Panc1 (cell line): ENCODE measurements around the gene ISOC2. TPM values are rescaled to one million over a fixed set of nuclear protein-coding genes. Genes with fewer than 3 reads are reported as not detected.

Experiments
- ATAC-seq: fragments of 200-7000 bp; cut with Tn5 transposase; 2 replicates; pipeline ENCODE4 v1.9.1; 2020; ENCODE audit warnings: mild to moderate bottlenecking, moderate library complexity
- BruUV-seq: library from RNA; stranded (reverse); fragments of 400-500 nt; replicated peaks from 2 replicates; lab custom pipeline; 2021; lab: Mats Ljungman, UMichigan
- CTCF ChIA-PET: fragments of 300-600 bp; sonication (Branson Sonifier 250); formaldehyde crosslinking; loops from one replicate; lab custom pipeline; 2022; ENCODE audit warnings: antibody characterized with exemption; lab: Charles Lee
- POLR2A ChIA-PET: fragments of 300-600 bp; sonication (Branson Sonifier 250); formaldehyde crosslinking; loops from one replicate; lab custom pipeline; 2022; ENCODE audit warnings: antibody characterized with exemption; lab: Charles Lee
- DNase-seq: peaks from one replicate; pipeline ENCODE4 v3.0.0-alpha.2; 2010; ENCODE audit warnings: low read depth, low spot score
- H3K27ac ChIP-seq: 2 replicates; pipeline ENCODE4 v1.5.1; 2011; ENCODE audit warnings: mild to moderate bottlenecking, low read length, inconsistent platforms
- H3K27me3 ChIP-seq: fragments of 200-500 bp; sonication (Bioruptor generic); 2 replicates; pipeline ENCODE4 v1.6.0; 2014; ENCODE audit warnings: low read length, inconsistent platforms; ENCODE audit not compliant: control insufficient read depth, insufficient read depth
- H3K36me3 ChIP-seq: fragments of 200-500 bp; sonication (Bioruptor generic); 2 replicates; pipeline ENCODE4 v1.5.1; 2014; ENCODE audit warnings: inconsistent platforms, mild to moderate bottlenecking, low read length, moderate library complexity; ENCODE audit not compliant: control insufficient read depth, insufficient read depth
- H3K4me1 ChIP-seq: 2 replicates; pipeline ENCODE4 v1.5.1; 2011; ENCODE audit warnings: inconsistent platforms, mild to moderate bottlenecking, low read length, moderate library complexity; ENCODE audit not compliant: control insufficient read depth, insufficient read depth
- H3K4me3 ChIP-seq, 2 experiments: 2 replicates each; pipeline ENCODE4 v1.5.1; 2011 to 2012; ENCODE audit warnings: low read depth in 2 of 2, low read length in 2 of 2, mild to moderate bottlenecking in 2 of 2, inconsistent platforms in 1 of 2, moderate library complexity in 1 of 2
- H3K9me3 ChIP-seq: fragments of 200-500 bp; sonication (Bioruptor generic); 2 replicates; pipeline ENCODE4 v1.5.1; 2014; ENCODE audit warnings: low read depth, mild to moderate bottlenecking, inconsistent platforms, low read length, moderate library complexity; ENCODE audit not compliant: control insufficient read depth, insufficient read depth
- POLR2AphosphoS5 ChIP-seq: IDR thresholded peaks from 2 replicates; pipeline ENCODE4 v1.6.1; 2012; ENCODE audit warnings: mild to moderate bottlenecking, low read depth, low read length, moderate library complexity
- SIN3A ChIP-seq: IDR thresholded peaks from 2 replicates; pipeline ENCODE4 v1.6.1; 2012; ENCODE audit warnings: low read depth, mild to moderate bottlenecking, low read length, moderate library complexity, borderline replicate concordance; ENCODE audit not compliant: insufficient read depth
- TCF7L2 ChIP-seq: IDR thresholded peaks from 2 replicates; pipeline ENCODE4 v1.6.1; 2011; ENCODE audit warnings: mild to moderate bottlenecking, low read depth, low read length, inconsistent platforms
- in situ Hi-C: cut with HindIII; loops from 2 replicates; pipeline ENCODE4 v1.10.0; 2016; ENCODE audit warnings: low sequenced_read_pairs, low pct_unique_long_range_greater_than_20kb
- intact Hi-C: fragments of 100-400 bp; cut with micrococcal nuclease; formaldehyde crosslinking; loops from one replicate; pipeline ENCODE4 v1.10.0; 2022; ENCODE audit not compliant: unreplicated experiment
- total RNA-seq: library from RNA; stranded (reverse); gene quantifications from one replicate; pipeline ENCODE4 v1.2.1, GENCODE V29; 2021; ENCODE audit not compliant: unreplicated experiment
- TF ChIP-seq, protein P1 (sequence below), 2 experiments: IDR thresholded peaks; 2 replicates each; pipeline ENCODE4 v1.6.1; 2011 to 2012; ENCODE audit warnings: low read depth in 2 of 2, control low read depth in 1 of 2, low read length in 1 of 2, mild to moderate bottlenecking in 1 of 2, moderate library complexity in 1 of 2; ENCODE audit not compliant: insufficient read depth in 1 of 2
- TF ChIP-seq, protein P2 (sequence below): fragments of 450-650 bp; IDR thresholded peaks from 2 replicates; pipeline ENCODE4 v1.5.1; 2017; ENCODE audit warnings: mild to moderate bottlenecking

Gene ISOC2
- total RNA-seq, 1 experiment from 2014 or later, result 150 TPM

DNA sequence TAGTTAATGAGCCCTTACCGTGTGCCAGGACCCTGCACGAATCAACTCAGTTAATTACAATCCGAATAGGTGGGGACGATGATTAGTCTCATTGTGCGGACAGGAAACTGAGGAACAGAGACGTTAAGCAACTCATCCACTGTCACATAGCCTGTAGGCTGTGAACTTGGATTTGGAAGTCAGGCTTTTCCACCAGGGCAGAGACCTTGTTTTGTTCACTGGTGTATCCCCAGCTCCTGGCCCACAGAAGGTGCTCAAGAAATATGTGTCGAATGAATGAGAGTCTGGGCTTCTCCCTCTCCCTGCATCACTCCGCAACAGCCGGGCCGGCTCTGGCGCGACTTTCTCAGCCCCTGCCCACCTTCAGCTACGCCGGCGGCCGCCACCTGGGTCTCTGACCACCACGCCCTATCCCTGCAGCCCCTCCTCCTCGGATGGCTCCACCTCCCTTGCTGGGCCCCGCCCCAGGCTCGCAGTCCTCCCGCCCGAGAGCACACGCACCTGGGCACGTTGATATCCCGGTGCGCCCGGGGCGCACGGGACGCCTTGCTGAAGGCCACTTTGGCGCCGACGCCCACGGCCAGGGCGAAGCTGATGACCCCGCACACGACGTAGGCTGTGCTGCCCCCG lies 19.6 kb downstream of the ISOC2 start:
- TF ChIP-seq TCF7L2 (no peak), POLR2AphosphoS5 (no peak), SIN3A (no peak)
- TF ChIP-seq, protein P1, sequence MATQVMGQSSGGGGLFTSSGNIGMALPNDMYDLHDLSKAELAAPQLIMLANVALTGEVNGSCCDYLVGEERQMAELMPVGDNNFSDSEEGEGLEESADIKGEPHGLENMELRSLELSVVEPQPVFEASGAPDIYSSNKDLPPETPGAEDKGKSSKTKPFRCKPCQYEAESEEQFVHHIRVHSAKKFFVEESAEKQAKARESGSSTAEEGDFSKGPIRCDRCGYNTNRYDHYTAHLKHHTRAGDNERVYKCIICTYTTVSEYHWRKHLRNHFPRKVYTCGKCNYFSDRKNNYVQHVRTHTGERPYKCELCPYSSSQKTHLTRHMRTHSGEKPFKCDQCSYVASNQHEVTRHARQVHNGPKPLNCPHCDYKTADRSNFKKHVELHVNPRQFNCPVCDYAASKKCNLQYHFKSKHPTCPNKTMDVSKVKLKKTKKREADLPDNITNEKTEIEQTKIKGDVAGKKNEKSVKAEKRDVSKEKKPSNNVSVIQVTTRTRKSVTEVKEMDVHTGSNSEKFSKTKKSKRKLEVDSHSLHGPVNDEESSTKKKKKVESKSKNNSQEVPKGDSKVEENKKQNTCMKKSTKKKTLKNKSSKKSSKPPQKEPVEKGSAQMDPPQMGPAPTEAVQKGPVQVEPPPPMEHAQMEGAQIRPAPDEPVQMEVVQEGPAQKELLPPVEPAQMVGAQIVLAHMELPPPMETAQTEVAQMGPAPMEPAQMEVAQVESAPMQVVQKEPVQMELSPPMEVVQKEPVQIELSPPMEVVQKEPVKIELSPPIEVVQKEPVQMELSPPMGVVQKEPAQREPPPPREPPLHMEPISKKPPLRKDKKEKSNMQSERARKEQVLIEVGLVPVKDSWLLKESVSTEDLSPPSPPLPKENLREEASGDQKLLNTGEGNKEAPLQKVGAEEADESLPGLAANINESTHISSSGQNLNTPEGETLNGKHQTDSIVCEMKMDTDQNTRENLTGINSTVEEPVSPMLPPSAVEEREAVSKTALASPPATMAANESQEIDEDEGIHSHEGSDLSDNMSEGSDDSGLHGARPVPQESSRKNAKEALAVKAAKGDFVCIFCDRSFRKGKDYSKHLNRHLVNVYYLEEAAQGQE (IDR thresholded peaks at IDR 0.05; ENCODE audit: insufficient read depth in 1 of 2, low read depth in 2 of 2, low read length in 1 of 2), result no peak
- TF ChIP-seq, protein P2, sequence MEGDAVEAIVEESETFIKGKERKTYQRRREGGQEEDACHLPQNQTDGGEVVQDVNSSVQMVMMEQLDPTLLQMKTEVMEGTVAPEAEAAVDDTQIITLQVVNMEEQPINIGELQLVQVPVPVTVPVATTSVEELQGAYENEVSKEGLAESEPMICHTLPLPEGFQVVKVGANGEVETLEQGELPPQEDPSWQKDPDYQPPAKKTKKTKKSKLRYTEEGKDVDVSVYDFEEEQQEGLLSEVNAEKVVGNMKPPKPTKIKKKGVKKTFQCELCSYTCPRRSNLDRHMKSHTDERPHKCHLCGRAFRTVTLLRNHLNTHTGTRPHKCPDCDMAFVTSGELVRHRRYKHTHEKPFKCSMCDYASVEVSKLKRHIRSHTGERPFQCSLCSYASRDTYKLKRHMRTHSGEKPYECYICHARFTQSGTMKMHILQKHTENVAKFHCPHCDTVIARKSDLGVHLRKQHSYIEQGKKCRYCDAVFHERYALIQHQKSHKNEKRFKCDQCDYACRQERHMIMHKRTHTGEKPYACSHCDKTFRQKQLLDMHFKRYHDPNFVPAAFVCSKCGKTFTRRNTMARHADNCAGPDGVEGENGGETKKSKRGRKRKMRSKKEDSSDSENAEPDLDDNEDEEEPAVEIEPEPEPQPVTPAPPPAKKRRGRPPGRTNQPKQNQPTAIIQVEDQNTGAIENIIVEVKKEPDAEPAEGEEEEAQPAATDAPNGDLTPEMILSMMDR, result no peak
- Histone ChIP-seq H3K4me1 (peaks cover 5% of the 10 kb centered on the region; the same call in 1 of the 2 replicates), H3K9me3 (no peaks in the 10 kb centered on the region), H3K27ac (no peak overlapping the region), H3K36me3 (no peaks in the 10 kb centered on the region), H3K4me3 (peak overlapping the region in 1 of 2 experiments; percentile 29; a peak in 2 of 4 replicates), H3K27me3 (peaks cover 21% of the 10 kb centered on the region)
- intact Hi-C loops, result no loop called here
- no TSS peak for BruUV-seq
- POLR2A ChIA-PET, result no interaction called here
- in situ Hi-C loops, result no loop called here
- ATAC-seq (peak; percentile 37), DNase-seq (no peak)
- CTCF ChIA-PET, result no interaction called here

DNA sequence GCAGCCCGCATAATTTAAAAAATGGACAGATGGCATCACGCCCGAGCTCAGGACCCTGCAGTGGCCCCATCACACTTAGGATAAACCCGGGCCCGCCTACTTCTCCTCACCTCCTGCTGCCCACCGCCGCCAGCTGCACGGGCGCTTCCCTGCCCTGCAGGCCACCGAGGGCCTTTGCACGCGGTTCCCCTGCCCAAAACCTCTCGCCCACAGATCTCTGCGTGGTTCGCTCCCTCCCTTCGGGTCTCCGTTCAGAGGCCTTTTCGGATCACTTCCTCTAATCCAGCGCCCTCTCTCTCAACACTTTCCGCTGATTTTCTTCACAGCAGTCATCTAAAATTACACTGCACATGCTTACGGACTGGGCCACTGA lies 20.1 kb downstream of the ISOC2 start:
- no TSS peak for BruUV-seq
- Histone ChIP-seq H3K27ac (no peak overlapping the region), H3K36me3 (no peaks in the 10 kb centered on the region), H3K4me3 (no peak overlapping the region), H3K27me3 (peaks cover 21% of the 10 kb centered on the region), H3K9me3 (no peaks in the 10 kb centered on the region), H3K4me1 (peaks cover 5% of the 10 kb centered on the region; the same call in 1 of the 2 replicates)
- DNase-seq, result no peak
- intact Hi-C loops, result no loop called here
- no peak for ATAC-seq
- CTCF ChIA-PET, result no interaction called here
- TF ChIP-seq, protein P2, result no peak
- TF ChIP-seq, protein P1 (IDR thresholded peaks at IDR 0.05; ENCODE audit: insufficient read depth in 1 of 2, low read depth in 2 of 2, low read length in 1 of 2), result no peak
- no peak for TF ChIP-seq POLR2AphosphoS5
- no peak for TF ChIP-seq SIN3A
- TF ChIP-seq TCF7L2, result no peak
- in situ Hi-C loops, result no loop called here
- POLR2A ChIA-PET, result no interaction called here
